IPS DF 6.9 (cell line): ENCODE data around the gene RNF112.

Experiments used
- DNase-seq: peaks from one replicate; pipeline ENCODE4 v3.0.0-alpha.2; 2013; ENCODE audit warnings: low read depth, low spot score
- H3K27ac ChIP-seq: one replicate; pipeline ENCODE4 v1.5.1; 2013; ENCODE audit warnings: low read length, control low read depth
- H3K27me3 ChIP-seq: 2 replicates; pipeline ENCODE4 v1.6.1; 2013; ENCODE audit warnings: mild to moderate bottlenecking, low read length; ENCODE audit not compliant: control insufficient read depth, insufficient read depth
- H3K36me3 ChIP-seq: 2 replicates; pipeline ENCODE4 v1.6.1; 2013; ENCODE audit warnings: low read length; ENCODE audit not compliant: control insufficient read depth, insufficient read depth
- H3K4me1 ChIP-seq: 2 replicates; pipeline ENCODE4 v1.6.1; 2013; ENCODE audit warnings: low read length; ENCODE audit not compliant: control insufficient read depth, insufficient read depth
- H3K4me3 ChIP-seq: 2 replicates; pipeline ENCODE4 v1.5.1; 2013; ENCODE audit warnings: mild to moderate bottlenecking, low read length
- H3K9me3 ChIP-seq: 2 replicates; pipeline ENCODE4 v1.6.1; 2013; ENCODE audit warnings: low read length, inconsistent platforms; ENCODE audit not compliant: control insufficient read depth, insufficient read depth
- WGBS: extraction: QIAGEN DNeasy Blood & Tissue Kit; methylation state at CpG from one replicate; pipeline ENCODE4 v1.1.7; 2013; ENCODE audit warnings: mixed read lengths, missing lambda C conversion rate; ENCODE audit not compliant: insufficient read length, insufficient coverage; 5-methylcytosine and 5-hydroxymethylcytosine counted together

The RNF112 gene

DNA sequence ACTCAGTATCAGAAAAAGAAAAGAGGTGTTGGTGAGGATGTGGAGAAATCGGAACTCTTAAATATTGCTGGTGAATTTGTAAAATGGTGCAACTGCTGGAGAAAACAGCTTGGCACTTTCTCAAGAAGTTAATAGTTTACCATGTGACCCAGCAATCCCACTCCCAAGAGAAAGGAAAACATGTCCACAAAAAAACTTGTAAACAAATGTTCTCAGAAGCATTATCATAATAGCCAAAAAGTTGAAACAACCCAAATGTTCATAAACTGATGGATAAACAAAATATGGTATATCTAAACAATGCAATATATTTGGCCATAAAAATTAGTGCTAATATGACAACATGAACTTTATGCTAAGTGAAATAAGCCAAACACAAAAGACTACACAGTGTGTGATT, 35.3 kb upstream of the RNF112 start:
- no peaks in the 10 kb centered on the region for H3K9me3 ChIP-seq
- H3K27me3 ChIP-seq = no peaks in the 10 kb centered on the region
- no CpG with 5 or more reads among the region's 1 CpG for WGBS
- H3K4me3 ChIP-seq = no peak overlapping the region
- peaks cover 4% of the 10 kb centered on the region for H3K4me1 ChIP-seq
- no peak for DNase-seq
- peaks cover 12% of the 10 kb centered on the region for H3K36me3 ChIP-seq
- H3K27ac ChIP-seq = no peak overlapping the region

DNA sequence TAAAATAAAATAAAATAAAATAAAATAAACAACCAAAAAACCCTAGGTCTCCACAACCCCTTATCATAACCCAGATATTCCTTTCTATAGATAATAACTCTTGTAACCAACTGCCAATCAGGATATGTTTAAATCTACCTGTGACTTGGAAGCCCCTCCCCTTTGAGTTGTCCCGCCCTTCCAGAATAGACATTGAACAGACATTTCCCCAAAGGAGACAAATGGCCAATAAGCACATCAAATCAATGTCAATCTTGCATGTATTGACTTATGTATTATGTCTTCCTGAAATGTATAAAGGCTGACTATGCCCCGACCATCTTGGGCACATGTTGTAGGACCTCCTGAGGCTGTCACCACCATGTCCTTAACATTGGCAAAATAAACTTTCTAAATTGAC, 34.2 kb upstream of the RNF112 start:
- Histone ChIP-seq H3K27ac (no peak overlapping the region), H3K4me1 (peaks cover 4% of the 10 kb centered on the region), H3K36me3 (peaks cover 23% of the 10 kb centered on the region), H3K4me3 (peak overlapping the region; percentile 61; the same call in 1 of the 2 replicates), H3K27me3 (no peaks in the 10 kb centered on the region), H3K9me3 (no peaks in the 10 kb centered on the region)
- no CpG with 5 or more reads among the region's 2 CpGs for WGBS
- DNase-seq = no peak

DNA sequence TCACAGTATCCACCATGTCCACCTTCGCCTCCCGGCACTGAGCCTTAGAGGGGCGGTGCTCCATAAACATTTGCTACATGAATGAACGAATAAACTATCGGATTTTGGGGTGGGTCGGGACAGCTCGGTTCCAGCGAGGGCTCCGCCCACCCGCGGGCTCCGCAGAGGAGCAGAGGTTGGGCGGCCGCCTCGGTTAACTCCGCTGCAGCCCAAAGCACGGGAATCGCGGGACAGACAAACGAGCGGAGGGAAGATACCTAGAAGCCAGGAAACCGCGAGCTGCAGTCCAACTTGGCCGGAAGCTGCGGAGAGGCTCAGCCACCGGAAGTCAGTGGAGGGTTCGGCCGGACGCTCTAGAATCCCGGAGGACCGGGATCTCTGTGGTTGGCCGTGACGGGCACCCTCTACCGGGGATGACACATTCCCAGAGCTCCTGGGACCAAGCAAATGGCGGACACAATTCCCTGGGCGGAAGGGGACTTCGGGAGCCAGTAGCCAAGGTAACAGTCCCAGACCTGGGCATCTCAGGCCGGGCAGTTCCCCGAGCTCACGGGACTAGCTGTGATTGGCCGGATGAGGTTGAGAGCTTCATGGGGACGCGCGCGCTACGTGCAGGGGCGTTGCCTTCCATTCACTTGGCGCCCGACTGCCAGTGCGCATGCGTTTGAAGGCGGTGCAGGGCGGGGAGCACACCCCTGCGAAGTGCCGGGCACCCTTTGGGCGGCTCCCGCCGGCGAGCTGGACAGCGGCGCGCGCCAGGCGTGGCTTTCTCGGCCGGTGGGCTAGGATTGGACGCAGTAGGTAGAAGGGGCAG, 33.2 kb upstream of the RNF112 start:
- DNase-seq = peak; percentile 96
- no peak overlapping the region for H3K27ac ChIP-seq
- peaks cover 33% of the 10 kb centered on the region for H3K36me3 ChIP-seq
- peak overlapping the region; percentile 74 for H3K4me3 ChIP-seq
- no peaks in the 10 kb centered on the region for H3K27me3 ChIP-seq
- no CpG with 5 or more reads among the region's 67 CpGs for WGBS
- H3K9me3 ChIP-seq = no peaks in the 10 kb centered on the region
- peaks cover 4% of the 10 kb centered on the region for H3K4me1 ChIP-seq

DNA sequence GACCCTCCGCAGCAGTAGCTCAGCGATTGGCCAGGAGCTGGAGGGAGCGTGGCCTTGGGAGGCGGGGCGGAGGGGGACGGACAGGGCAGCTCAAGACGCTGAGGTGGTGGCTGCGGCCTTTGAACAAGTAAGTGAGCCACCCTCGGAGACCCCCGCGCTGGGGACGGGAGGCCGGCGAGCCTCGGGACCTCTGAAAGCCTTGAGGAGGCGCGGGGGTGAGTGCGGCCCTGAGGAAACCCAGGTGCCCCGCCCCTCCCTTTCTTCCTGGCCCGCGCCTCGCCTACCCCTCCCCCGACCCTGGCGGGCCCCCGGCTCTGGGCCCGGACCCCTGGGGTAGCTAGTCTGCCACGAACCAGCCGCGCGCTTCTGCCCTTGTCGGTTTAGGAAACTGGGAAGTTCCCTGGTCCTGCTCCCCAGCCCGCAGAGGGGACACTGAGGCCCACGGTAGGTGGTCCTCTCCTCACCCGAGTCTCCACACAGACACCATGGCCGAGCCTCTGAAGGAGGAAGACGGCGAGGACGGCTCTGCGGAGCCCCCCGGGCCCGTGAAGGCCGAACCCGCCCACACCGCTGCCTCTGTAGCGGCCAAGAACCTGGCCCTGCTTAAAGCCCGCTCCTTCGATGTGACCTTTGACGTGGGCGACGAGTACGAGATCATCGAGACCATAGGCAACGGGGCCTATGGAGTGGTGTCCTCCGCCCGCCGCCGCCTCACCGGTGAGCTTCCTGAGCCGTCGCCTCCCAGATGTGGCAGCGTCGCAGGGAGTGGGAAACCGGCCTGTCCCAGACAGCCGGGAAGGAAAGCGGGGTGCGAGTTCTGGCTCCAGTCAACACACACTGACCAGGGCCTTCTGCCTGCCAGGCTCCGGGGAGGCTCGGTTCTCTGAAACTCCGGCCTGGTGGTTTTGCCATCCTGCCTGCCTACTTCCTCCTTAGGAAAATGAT, 32.3 kb upstream of the RNF112 start, which contains the start of gene MAPK7:
Gene MAPK7, plus strand, starts transcription at position 83 of the 945 bp plus-strand sequence. Its CDS starts 403 bp downstream, at position 486.
- H3K9me3 ChIP-seq = no peaks in the 10 kb centered on the region
- DNase-seq = no peak
- H3K4me3 ChIP-seq = peak within 1 kb of the TSS; percentile 74
- H3K27me3 ChIP-seq = no peaks in the 10 kb centered on the region
- no CpG with 5 or more reads among the region's 69 CpGs for WGBS
- peaks cover 2% of the 10 kb centered on the region; the same call in 1 of the 2 replicates for H3K4me1 ChIP-seq
- no peak within 1 kb of the TSS for H3K27ac ChIP-seq
- peaks cover 39% of the 10 kb centered on the region for H3K36me3 ChIP-seq

DNA sequence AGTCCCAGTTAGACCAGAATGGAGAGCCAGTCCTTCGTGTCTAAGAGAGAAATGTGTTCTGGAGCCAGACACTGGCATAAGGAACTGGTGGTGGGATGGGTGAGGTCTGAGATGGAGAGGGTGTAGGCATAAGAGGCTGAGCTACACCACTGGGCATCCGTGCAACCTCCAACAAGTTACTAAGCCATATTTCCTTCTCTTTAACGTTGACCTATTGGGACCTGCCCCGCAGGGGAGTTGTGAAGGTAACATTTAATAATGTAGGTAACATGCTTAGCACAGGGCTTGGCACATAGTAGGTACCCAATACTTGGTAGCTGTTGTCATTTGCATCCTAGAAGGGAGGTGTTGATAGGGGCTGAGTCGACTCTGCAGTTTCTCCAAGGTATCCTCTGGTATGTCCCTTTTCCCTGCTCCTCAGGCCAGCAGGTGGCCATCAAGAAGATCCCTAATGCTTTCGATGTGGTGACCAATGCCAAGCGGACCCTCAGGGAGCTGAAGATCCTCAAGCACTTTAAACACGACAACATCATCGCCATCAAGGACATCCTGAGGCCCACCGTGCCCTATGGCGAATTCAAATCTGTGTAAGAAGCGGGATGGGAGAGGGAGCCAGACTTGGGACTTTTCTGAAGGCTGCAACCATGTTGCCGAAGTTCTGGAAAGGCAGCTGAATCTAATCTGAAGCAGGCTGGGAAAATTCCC, 31.5 kb upstream of the RNF112 start:
- Histone ChIP-seq H3K9me3 (no peaks in the 10 kb centered on the region), H3K4me1 (peaks cover 2% of the 10 kb centered on the region; the same call in 1 of the 2 replicates), H3K36me3 (peaks cover 44% of the 10 kb centered on the region), H3K27me3 (no peaks in the 10 kb centered on the region), H3K4me3 (peak overlapping the region; percentile 74; the same call in 1 of the 2 replicates), H3K27ac (no peak overlapping the region)
- WGBS = no CpG with 5 or more reads among the region's 13 CpGs
- DNase-seq = no peak

DNA sequence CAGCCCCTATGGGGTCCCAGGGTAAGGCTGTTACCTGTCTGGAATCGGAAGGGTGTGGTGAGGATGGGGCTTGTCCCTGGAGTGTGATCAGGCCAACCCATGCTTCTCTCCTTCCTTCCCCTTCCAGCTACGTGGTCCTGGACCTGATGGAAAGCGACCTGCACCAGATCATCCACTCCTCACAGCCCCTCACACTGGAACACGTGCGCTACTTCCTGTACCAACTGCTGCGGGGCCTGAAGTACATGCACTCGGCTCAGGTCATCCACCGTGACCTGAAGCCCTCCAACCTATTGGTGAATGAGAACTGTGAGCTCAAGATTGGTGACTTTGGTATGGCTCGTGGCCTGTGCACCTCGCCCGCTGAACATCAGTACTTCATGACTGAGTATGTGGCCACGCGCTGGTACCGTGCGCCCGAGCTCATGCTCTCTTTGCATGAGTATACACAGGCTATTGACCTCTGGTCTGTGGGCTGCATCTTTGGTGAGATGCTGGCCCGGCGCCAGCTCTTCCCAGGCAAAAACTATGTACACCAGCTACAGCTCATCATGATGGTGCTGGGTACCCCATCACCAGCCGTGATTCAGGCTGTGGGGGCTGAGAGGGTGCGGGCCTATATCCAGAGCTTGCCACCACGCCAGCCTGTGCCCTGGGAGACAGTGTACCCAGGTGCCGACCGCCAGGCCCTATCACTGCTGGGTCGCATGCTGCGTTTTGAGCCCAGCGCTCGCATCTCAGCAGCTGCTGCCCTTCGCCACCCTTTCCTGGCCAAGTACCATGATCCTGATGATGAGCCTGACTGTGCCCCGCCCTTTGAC, 30.3 kb upstream of the RNF112 start:
- Histone ChIP-seq H3K27ac (no peak overlapping the region), H3K9me3 (no peaks in the 10 kb centered on the region), H3K4me3 (no peak overlapping the region), H3K36me3 (peaks cover 49% of the 10 kb centered on the region), H3K27me3 (no peaks in the 10 kb centered on the region), H3K4me1 (peaks cover 2% of the 10 kb centered on the region; the same call in 1 of the 2 replicates)
- WGBS = no CpG with 5 or more reads among the region's 29 CpGs
- DNase-seq = no peak

DNA sequence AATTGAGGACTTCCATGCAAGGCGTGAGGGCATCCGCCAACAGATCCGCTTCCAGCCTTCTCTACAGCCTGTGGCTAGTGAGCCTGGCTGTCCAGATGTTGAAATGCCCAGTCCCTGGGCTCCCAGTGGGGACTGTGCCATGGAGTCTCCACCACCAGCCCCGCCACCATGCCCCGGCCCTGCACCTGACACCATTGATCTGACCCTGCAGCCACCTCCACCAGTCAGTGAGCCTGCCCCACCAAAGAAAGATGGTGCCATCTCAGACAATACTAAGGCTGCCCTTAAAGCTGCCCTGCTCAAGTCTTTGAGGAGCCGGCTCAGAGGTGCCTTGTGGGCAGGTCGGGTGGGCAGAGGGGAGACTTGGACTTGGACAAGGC, 29.7 kb upstream of the RNF112 start:
- no peak overlapping the region for H3K27ac ChIP-seq
- DNase-seq = no peak
- no peaks in the 10 kb centered on the region for H3K27me3 ChIP-seq
- H3K9me3 ChIP-seq = no peaks in the 10 kb centered on the region
- H3K4me1 ChIP-seq = peaks cover 3% of the 10 kb centered on the region; the same call in 1 of the 2 replicates
- WGBS = no CpG with 5 or more reads among the region's 7 CpGs
- peaks cover 49% of the 10 kb centered on the region for H3K36me3 ChIP-seq
- H3K4me3 ChIP-seq = no peak overlapping the region

DNA sequence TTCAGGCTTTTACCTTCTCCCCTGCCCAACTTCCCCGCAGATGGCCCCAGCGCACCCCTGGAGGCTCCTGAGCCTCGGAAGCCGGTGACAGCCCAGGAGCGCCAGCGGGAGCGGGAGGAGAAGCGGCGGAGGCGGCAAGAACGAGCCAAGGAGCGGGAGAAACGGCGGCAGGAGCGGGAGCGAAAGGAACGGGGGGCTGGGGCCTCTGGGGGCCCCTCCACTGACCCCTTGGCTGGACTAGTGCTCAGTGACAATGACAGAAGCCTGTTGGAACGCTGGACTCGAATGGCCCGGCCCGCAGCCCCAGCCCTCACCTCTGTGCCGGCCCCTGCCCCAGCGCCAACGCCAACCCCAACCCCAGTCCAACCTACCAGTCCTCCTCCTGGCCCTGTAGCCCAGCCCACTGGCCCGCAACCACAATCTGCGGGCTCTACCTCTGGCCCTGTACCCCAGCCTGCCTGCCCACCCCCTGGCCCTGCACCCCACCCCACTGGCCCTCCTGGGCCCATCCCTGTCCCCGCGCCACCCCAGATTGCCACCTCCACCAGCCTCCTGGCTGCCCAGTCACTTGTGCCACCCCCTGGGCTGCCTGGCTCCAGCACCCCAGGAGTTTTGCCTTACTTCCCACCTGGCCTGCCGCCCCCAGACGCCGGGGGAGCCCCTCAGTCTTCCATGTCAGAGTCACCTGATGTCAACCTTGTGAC, 29.1 kb upstream of the RNF112 start:
- Histone ChIP-seq H3K27ac (no peak overlapping the region), H3K4me3 (no peak overlapping the region), H3K9me3 (no peaks in the 10 kb centered on the region), H3K27me3 (no peaks in the 10 kb centered on the region), H3K36me3 (peaks cover 49% of the 10 kb centered on the region), H3K4me1 (peaks cover 5% of the 10 kb centered on the region; the same call in 1 of the 2 replicates)
- no peak for DNase-seq
- no CpG with 5 or more reads among the region's 31 CpGs for WGBS
